OCI-LY3 (cell line): ENCODE data around the gene NSUN3.

Experiments used
- H2AFZ ChIP-seq: fragments of 200-600, 300-600 bp; shearing (Covaris generic); 2 replicates; pipeline ENCODE4 v1.6.0; 2014; ENCODE audit warnings: antibody characterized with exemption, low read depth, low read length
- H3K27ac ChIP-seq: fragments of 200-600, 300-600 bp; sonication (generic); 2 replicates; pipeline ENCODE4 v1.5.1; 2014; ENCODE audit warnings: mild to moderate bottlenecking, low read length, moderate library complexity, mixed read lengths
- H3K27me3 ChIP-seq: fragments of 200-600, 300-600 bp; sonication (generic); 2 replicates; pipeline ENCODE4 v1.6.1; 2014; ENCODE audit warnings: low read depth, low read length, mixed read lengths
- H3K36me3 ChIP-seq: fragments of 200-600, 300-600 bp; sonication (generic); replicated peaks from 2 replicates; pipeline ENCODE3; 2014; ENCODE audit warnings: low read depth, low read length, mixed read lengths
- H3K4me1 ChIP-seq: fragments of 300-600, 200-600 bp; sonication (generic); 2 replicates; pipeline ENCODE4 v1.6.1; 2014; ENCODE audit warnings: low read length, mixed read lengths
- H3K4me2 ChIP-seq: fragments of 200-600, 300-600 bp; sonication (generic); 2 replicates; pipeline ENCODE4 v1.6.1; 2014; ENCODE audit warnings: low read length, mixed read lengths
- H3K4me3 ChIP-seq: fragments of 300-600, 200-600 bp; sonication (generic); 2 replicates; pipeline ENCODE4 v1.5.1; 2014; ENCODE audit warnings: antibody characterized with exemption, mild to moderate bottlenecking, low read length, moderate library complexity
- H3K79me2 ChIP-seq: fragments of 300-600, 200-600 bp; shearing (Covaris generic); 2 replicates; pipeline ENCODE4 v1.6.1; 2014; ENCODE audit warnings: mild to moderate bottlenecking, low read length, mixed read lengths
- H3K9ac ChIP-seq: fragments of 300-600, 200-600 bp; shearing (Covaris generic); 2 replicates; pipeline ENCODE4 v1.6.0; 2014; ENCODE audit warnings: mild to moderate bottlenecking, low read length, moderate library complexity
- H3K9me3 ChIP-seq: fragments of 200-600, 300-600 bp; shearing (Covaris generic); 2 replicates; pipeline ENCODE4 v1.6.1; 2014; ENCODE audit warnings: low read length, mixed read lengths; ENCODE audit not compliant: insufficient read depth
- H4K20me1 ChIP-seq: fragments of 200-600, 300-600 bp; sonication (generic); 2 replicates; pipeline ENCODE4 v1.6.1; 2016; ENCODE audit warnings: low read length, mixed read lengths; ENCODE audit not compliant: insufficient read depth
- CTCF ChIP-seq: fragments of 200-600, 300-600 bp; sonication (generic); IDR thresholded peaks from 2 replicates; pipeline ENCODE4 v1.5.1; 2014; ENCODE audit warnings: antibody characterized with exemption, low read length, low read depth
- EZH2phosphoT487 ChIP-seq: fragments of 200-600 bp; shearing (Covaris generic); IDR thresholded peaks from 2 replicates; pipeline ENCODE4 v1.6.1; 2018; ENCODE audit warnings: antibody characterized with exemption, mixed run types, low read depth

The NSUN3 gene

GRCh38 chr3:94024385-94024784, 38.5 kb upstream of the NSUN3 start:
- no peak for TF ChIP-seq EZH2phosphoT487
- TF ChIP-seq CTCF: no peak
- no peak overlapping the region for H3K27ac ChIP-seq
- no peaks in the 10 kb centered on the region for H3K27me3 ChIP-seq
- H2AFZ ChIP-seq: no peak overlapping the region
- H4K20me1 ChIP-seq: no peaks in the 10 kb centered on the region
- no peak overlapping the region for H3K4me2 ChIP-seq
- H3K9me3 ChIP-seq: no peaks in the 10 kb centered on the region
- no peak overlapping the region for H3K9ac ChIP-seq
- H3K4me3 ChIP-seq: no peak overlapping the region
- H3K36me3 ChIP-seq: no peaks in the 10 kb centered on the region
- H3K79me2 ChIP-seq: no peaks in the 10 kb centered on the region
- H3K4me1 ChIP-seq: no peaks in the 10 kb centered on the region

- no peaks in the 10 kb centered on the region for H4K20me1 ChIP-seq
- H3K27ac ChIP-seq: no peak overlapping the region
- H3K79me2 ChIP-seq: no peaks in the 10 kb centered on the region
- no peak for TF ChIP-seq EZH2phosphoT487
- TF ChIP-seq CTCF: no peak
- no peak overlapping the region for H3K9ac ChIP-seq
- no peak overlapping the region for H2AFZ ChIP-seq
- no peaks in the 10 kb centered on the region for H3K27me3 ChIP-seq
- no peak overlapping the region for H3K4me2 ChIP-seq
- H3K4me1 ChIP-seq: no peaks in the 10 kb centered on the region
- no peaks in the 10 kb centered on the region for H3K9me3 ChIP-seq
- H3K36me3 ChIP-seq: no peaks in the 10 kb centered on the region
- no peak overlapping the region for H3K4me3 ChIP-seq
These were observed 36.2 kb upstream of the NSUN3 start for GRCh38 chr3:94026623-94027022.

GRCh38 chr3:94028093-94028837, 34.6 kb upstream of the NSUN3 start, which contains the start of gene STX19:
Gene STX19 (minus strand): TSS chr3:94028597. CDS start chr3:94015269, 13,328 bp downstream.
- Histone ChIP-seq H4K20me1 (no peaks in the 10 kb centered on the region), H3K36me3 (no peaks in the 10 kb centered on the region), H3K4me1 (no peaks in the 10 kb centered on the region), H3K9ac (no peak within 1 kb of the TSS), H3K4me3 (no peak within 1 kb of the TSS), H3K9me3 (no peaks in the 10 kb centered on the region), H3K27me3 (no peaks in the 10 kb centered on the region), H3K27ac (no peak within 1 kb of the TSS), H2AFZ (no peak within 1 kb of the TSS), H3K79me2 (no peaks in the 10 kb centered on the region), H3K4me2 (no peak within 1 kb of the TSS)
- no peak for TF ChIP-seq CTCF
- no peak for TF ChIP-seq EZH2phosphoT487

GRCh38 chr3:94036909-94037507, 25.9 kb upstream of the NSUN3 start:
- no peaks in the 10 kb centered on the region for H3K4me1 ChIP-seq
- no peaks in the 10 kb centered on the region for H3K9me3 ChIP-seq
- no peak overlapping the region for H3K4me2 ChIP-seq
- no peak overlapping the region for H2AFZ ChIP-seq
- H3K9ac ChIP-seq: no peak overlapping the region
- H3K27me3 ChIP-seq: no peaks in the 10 kb centered on the region
- TF ChIP-seq EZH2phosphoT487 (no peak), CTCF (peak; percentile 45)
- no peak overlapping the region for H3K27ac ChIP-seq
- no peaks in the 10 kb centered on the region for H4K20me1 ChIP-seq
- no peak overlapping the region for H3K4me3 ChIP-seq
- no peaks in the 10 kb centered on the region for H3K36me3 ChIP-seq
- H3K79me2 ChIP-seq: no peaks in the 10 kb centered on the region
